GM10248 (cell line): ENCODE results near the gene RNF123.

Experiments
- CTCF ChIA-PET: fragments of 300-600 bp; sonication (Branson Sonifier 250); formaldehyde crosslinking; extraction: SDS; loops from one replicate; lab custom pipeline; 2021; ENCODE audit warnings: antibody characterized with exemption; lab: Yijun Ruan, JAX
- POLR2A ChIA-PET: fragments of 350-650 bp; sonication (Branson Sonifier 250); formaldehyde crosslinking; extraction: SDS; loops from one replicate; lab custom pipeline; 2020; ENCODE audit warnings: antibody characterized with exemption; lab: Yijun Ruan, JAX
- DNase-seq: peaks from one replicate; pipeline ENCODE4 v3.0.0; 2012; ENCODE audit errors: extremely low spot score
- TF ChIP-seq, protein P1 (sequence below): IDR thresholded peaks from 2 replicates; pipeline ENCODE4 v1.5.1; 2012; ENCODE audit warnings: mild to moderate bottlenecking, low read depth; ENCODE audit errors: extremely low read depth, missing control alignments, control extremely low read depth

Gene RNF123

DNA sequence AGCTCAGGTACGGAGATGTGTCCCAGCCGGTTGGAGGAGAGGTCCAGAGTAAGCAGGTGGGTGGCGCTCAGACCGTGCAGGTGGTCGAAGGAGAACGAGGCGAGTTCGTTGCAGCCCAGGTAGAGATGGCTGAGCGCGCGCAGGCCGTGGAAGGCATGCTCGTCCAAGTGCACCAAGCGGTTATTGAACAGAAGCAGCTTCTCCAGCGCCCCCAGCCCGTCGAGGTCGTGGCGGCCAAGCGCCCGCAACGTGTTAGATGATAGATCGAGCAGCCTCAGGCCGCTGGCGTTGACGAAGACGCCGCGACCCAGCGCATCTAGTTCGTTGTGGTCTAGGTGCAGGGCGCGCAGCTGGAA, 29.5 kb downstream of the RNF123 start:
- TF ChIP-seq, protein P1, sequence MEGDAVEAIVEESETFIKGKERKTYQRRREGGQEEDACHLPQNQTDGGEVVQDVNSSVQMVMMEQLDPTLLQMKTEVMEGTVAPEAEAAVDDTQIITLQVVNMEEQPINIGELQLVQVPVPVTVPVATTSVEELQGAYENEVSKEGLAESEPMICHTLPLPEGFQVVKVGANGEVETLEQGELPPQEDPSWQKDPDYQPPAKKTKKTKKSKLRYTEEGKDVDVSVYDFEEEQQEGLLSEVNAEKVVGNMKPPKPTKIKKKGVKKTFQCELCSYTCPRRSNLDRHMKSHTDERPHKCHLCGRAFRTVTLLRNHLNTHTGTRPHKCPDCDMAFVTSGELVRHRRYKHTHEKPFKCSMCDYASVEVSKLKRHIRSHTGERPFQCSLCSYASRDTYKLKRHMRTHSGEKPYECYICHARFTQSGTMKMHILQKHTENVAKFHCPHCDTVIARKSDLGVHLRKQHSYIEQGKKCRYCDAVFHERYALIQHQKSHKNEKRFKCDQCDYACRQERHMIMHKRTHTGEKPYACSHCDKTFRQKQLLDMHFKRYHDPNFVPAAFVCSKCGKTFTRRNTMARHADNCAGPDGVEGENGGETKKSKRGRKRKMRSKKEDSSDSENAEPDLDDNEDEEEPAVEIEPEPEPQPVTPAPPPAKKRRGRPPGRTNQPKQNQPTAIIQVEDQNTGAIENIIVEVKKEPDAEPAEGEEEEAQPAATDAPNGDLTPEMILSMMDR = no peak
- no peak for DNase-seq
- CTCF ChIA-PET = interaction anchor here (0.8 to 6.4 kb wide), 10 partner anchors 13 to 179 kb away, joined by 3 to 37 read pairs (median 4); partner anchors contain the start of genes INKA1, MST1 and RNF123
- POLR2A ChIA-PET = no interaction called here

DNA sequence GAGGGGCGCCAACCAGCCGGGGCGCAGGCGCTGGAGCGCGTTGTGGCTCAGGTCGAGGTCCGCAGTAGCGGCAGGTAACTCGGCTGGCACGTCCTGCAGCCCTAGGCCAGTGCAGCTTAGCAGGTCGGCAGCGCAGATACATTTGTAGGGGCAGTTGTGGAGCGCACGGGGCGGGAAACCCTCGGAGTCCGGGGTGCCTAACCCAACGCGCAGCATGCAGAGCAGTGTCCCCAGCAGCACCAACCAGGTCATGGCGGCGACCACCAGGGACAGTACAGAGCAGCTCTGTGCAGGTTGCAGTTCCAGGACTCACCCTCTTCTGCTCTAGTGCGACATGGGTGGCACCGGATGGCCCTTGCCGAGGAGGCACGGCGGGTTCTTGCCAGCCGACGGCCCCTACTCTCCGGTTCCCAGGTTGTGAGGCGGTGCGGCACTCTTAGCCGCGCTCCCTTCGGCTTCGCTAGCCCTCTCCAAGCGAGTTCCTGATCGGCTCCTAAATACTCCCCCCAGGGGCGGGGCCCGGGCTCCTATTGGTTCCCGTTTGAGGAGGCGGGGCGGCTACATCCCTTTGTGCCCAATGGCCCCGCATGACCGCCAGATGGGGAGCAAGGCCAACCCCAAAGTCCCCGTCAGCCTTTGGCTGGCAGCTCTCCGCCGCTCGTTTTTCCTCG, 30.0 kb downstream of the RNF123 start, which contains the start of gene AMIGO3:
Gene AMIGO3 (minus strand): TSS at position 471 of the 671 bp plus-strand sequence. CDS start 219 bp downstream, at position 252.
- CTCF ChIA-PET = interaction anchor here (0.6 to 6.4 kb wide), 11 partner anchors 8 to 180 kb away, joined by 3 to 37 read pairs (median 4); partner anchors contain the start of gene INKA1
- POLR2A ChIA-PET = interaction anchor here (0.7 kb wide), 1 partner anchor 621 kb away, joined by 3 read pairs; no protein-coding TSS in a partner anchor
- peak; percentile 95 for DNase-seq
- TF ChIP-seq, protein P1 = peak; percentile 49

DNA sequence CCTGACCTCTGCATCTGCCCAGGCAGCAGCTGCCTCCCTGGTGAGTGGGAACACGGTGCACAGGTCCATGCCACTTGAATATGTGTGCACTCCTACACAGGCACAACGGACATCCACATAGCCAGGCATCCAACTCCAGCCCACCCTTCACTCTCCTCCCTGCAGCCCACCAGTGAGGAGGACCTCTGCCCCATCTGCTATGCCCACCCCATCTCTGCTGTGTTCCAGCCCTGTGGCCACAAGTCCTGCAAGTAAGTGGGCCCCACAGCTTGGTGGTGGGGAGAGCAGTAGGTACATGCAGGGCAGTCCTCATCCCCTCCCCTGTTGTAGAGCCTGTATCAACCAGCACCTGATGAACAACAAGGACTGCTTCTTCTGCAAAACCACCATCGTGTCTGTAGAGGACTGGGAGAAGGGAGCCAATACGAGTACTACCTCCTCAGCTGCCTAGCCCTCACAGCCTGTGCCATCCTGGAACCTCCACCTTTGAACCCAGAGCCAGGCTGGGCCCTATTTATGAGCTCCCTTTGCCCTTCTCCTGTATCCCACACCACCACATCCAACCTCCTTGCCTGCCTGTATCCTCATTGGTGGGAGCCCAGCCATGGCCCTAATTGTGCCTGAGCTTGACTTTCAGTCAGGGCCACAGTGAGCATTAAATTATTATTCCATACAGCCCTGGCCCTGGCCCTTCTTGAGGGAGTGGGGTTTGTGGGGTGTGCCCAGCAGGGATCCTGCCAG, 31.7 kb downstream of the RNF123 start:
- TF ChIP-seq, protein P1 = no peak
- ChIA-PET POLR2A (no interaction called here), CTCF (interaction anchor here (0.8 to 6.4 kb wide), 5 partner anchors 19 to 504 kb away, joined by 3 to 37 read pairs (median 3); no protein-coding TSS in a partner anchor)
- no peak for DNase-seq

DNA sequence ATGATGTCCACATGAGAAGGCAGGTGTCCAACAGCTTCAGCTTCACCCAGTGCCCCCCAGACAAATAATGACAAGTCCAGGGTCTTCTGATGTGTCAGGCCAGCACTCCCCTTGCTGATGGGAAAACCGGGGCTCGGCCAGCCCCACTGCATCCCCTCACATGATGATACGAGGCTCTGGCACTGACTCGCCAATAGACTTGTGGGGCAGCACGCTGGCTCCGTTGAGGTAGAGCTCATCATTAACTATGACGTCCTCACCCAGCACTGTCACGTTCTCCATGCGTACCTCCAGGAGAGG, 32.2 kb downstream of the RNF123 start:
- CTCF ChIA-PET = interaction anchor here (0.8 to 6.4 kb wide), 4 partner anchors 19 to 504 kb away, joined by 3 to 37 read pairs (median 8); no protein-coding TSS in a partner anchor

DNA sequence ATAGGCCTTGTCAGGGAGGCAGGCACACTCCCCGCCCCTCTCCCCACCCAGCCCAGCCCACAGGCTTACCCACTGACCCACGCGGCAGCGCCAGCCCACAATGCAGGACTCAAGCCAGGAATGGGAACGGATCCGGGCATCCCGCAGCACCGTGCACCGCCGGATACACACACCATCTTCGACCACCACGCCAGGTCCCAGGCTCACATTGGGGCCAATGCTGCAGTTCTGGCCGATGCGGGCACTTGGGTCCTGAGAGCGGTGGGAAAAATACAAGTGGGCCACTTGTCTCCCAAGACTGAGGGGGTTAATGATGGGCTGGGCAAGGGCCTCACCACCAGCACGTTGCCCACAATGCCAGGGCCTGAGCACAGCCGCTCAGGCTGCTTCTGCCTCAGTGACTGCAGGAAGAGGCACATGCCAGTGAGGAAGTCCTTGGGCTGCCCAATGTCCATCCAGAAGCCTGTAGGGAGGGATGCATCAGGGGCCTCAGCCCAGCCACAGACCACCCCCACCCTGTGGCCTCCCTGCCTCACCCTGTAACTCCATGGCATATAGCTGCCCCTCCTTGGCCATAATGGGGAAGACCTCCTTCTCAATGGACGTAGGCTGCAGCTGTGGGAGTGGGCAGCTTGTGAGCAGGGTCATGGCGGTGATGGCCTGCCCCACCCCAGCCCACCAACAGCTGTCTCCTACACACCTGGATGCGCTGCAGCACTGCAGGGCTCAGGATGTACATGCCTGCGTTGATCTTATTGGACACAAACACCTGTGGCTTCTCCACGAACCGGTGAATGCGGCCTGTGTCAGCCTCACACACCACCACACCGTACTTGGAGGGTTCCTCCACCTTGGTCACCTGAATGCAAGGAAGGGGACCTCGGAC, 32.8 kb downstream of the RNF123 start:
- DNase-seq = no peak
- POLR2A ChIA-PET = no interaction called here
- TF ChIP-seq, protein P1 = no peak
- CTCF ChIA-PET = interaction anchor here (0.8 to 6.4 kb wide), 4 partner anchors 20 to 117 kb away, joined by 3 to 37 read pairs (median 3); partner anchors contain the start of gene INKA1

More for the DNA sequence above, 32.2 kb downstream of the RNF123 start:
- DNase-seq = no peak
- TF ChIP-seq, protein P1 = no peak
- POLR2A ChIA-PET = no interaction called here
